B cell (primary cell): ENCODE measurements around the gene CYS1.

Experiments used
- CTCF ChIP-seq: fragments of 200-600 bp; IDR thresholded peaks from one replicate; pipeline ENCODE4 v1.8.0; 2022; ENCODE audit warnings: antibody characterized with exemption, mild to moderate bottlenecking
- EZH2 ChIP-seq: IDR thresholded peaks from 2 replicates; pipeline ENCODE4 v1.6.1; 2012; ENCODE audit warnings: borderline replicate concordance, low read depth, mild to moderate bottlenecking, moderate library complexity, low read length; ENCODE audit not compliant: insufficient read depth, poor library complexity, severe bottlenecking

DNA sequence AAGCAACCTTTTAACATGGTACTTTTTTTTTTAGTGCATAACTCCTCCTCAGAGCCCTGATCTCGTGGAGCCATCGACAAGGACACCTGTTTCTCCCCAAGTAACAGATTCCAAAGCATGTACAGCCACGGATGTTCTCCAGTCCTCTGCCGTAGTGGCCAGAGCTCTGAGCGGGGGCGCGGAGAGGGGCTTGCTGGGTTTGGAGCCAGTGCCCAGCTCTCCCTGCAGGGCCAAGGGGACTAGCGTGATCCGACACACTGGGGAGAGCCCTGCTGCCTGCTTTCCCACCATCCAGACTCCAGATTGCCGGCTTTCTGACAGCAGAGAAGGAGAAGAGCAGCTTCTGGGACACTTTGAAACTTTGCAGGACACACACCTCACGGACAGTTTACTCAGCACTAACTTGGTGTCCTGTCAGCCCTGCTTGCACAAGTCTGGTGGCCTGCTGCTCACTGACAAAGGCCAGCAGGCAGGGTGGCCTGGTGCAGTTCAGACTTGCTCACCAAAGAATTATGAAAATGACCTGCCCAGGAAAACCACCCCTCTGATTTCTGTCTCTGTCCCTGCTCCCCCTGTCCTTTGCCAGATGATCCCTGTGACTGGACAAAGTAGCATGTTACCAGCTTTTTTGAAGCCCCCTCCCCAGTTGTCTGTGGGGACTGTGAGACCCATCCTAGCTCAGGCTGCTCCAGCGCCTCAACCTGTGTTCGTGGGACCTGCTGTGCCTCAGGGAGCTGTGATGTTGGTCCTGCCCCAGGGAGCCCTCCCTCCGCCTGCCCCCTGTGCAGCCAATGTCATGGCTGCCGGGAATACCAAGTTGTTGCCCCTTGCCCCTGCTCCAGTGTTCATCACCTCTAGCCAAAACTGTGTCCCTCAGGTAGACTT, 32.4 kb downstream of the CYS1 start:
- no peak for TF ChIP-seq CTCF
- TF ChIP-seq EZH2, result no peak
